HS-27A (cell line): ENCODE data around the gene RIOK1.
"Not testable (repeated sequence)": the region's sequence is repeated elsewhere in the genome, so short reads cannot be mapped to it uniquely, and the experiment has no call there.

Source experiments
- DNase-seq: peaks from one replicate; pipeline ENCODE4 v3.0.0-alpha.2; 2012; ENCODE audit warnings: low read depth, missing footprints

RIOK1 gene

GRCh38 chr6:7389451-7390225 lies at the start of gene RIOK1, which contains the start of gene CAGE1:
TSS of gene RIOK1 (plus strand) at chr6:7389808. CDS start at chr6:7390003, 195 bp downstream.
TSS of gene CAGE1 (minus strand) at chr6:7389742. CDS start at chr6:7387173, 2,569 bp downstream.
- DNase-seq: peak; percentile 66

- DNase-seq: no peak
Measured at GRCh38 chr6:7341271-7341670, 48.3 kb upstream of the RIOK1 start.

- DNase-seq: no peak
Measured at GRCh38 chr6:7341989-7342742, 47.4 kb upstream of the RIOK1 start.

- DNase-seq: no peak
Measured at GRCh38 chr6:7343546-7344475, 45.8 kb upstream of the RIOK1 start.

- DNase-seq: not testable (repeated sequence)
Measured at GRCh38 chr6:7344773-7345450, 44.7 kb upstream of the RIOK1 start.

- DNase-seq: not testable (repeated sequence)
Measured at GRCh38 chr6:7347551-7347997, 42.0 kb upstream of the RIOK1 start.

- not testable (repeated sequence) for DNase-seq
Measured at GRCh38 chr6:7350591-7350990, 39.0 kb upstream of the RIOK1 start.

- not testable (repeated sequence) for DNase-seq
Measured at GRCh38 chr6:7351916-7352315, 37.7 kb upstream of the RIOK1 start.

- DNase-seq: no peak
Measured at GRCh38 chr6:7367408-7367807, 22.2 kb upstream of the RIOK1 start.

- DNase-seq: no peak
Measured at GRCh38 chr6:7373739-7374138, 15.9 kb upstream of the RIOK1 start.

GRCh38 chr6:7377961-7378360 lies 11.6 kb upstream of the RIOK1 start:
- no peak for DNase-seq

- DNase-seq: no peak
Measured at GRCh38 chr6:7378740-7379139, 10.9 kb upstream of the RIOK1 start.

GRCh38 chr6:7381092-7381491 lies 8.5 kb upstream of the RIOK1 start:
- DNase-seq: no peak

GRCh38 chr6:7389162-7389450 lies 502 bp upstream of the RIOK1 start:
- no peak for DNase-seq

GRCh38 chr6:7390226-7390878 lies 744 bp downstream of the RIOK1 start:
- DNase-seq: no peak

- no peak for DNase-seq
Measured at GRCh38 chr6:7391151-7391550, 1.5 kb downstream of the RIOK1 start.

GRCh38 chr6:7392402-7392801 lies 2.8 kb downstream of the RIOK1 start:
- DNase-seq: no peak

GRCh38 chr6:7401075-7401474 lies 11.5 kb downstream of the RIOK1 start:
- DNase-seq: no peak

- DNase-seq: no peak
Measured at GRCh38 chr6:7402716-7403115, 13.1 kb downstream of the RIOK1 start.

GRCh38 chr6:7404546-7404945 lies 14.9 kb downstream of the RIOK1 start:
- no peak for DNase-seq

- DNase-seq: no peak
Measured at GRCh38 chr6:7406743-7407142, 17.1 kb downstream of the RIOK1 start.
